ENCODE results near the gene LRP1-AS. TPM values are rescaled to one million over a fixed set of nuclear protein-coding genes. Genes with fewer than 3 reads are reported as not detected.

The LRP1-AS gene
- total RNA-seq, 1 donor from 2014 or later: not detected

DNA sequence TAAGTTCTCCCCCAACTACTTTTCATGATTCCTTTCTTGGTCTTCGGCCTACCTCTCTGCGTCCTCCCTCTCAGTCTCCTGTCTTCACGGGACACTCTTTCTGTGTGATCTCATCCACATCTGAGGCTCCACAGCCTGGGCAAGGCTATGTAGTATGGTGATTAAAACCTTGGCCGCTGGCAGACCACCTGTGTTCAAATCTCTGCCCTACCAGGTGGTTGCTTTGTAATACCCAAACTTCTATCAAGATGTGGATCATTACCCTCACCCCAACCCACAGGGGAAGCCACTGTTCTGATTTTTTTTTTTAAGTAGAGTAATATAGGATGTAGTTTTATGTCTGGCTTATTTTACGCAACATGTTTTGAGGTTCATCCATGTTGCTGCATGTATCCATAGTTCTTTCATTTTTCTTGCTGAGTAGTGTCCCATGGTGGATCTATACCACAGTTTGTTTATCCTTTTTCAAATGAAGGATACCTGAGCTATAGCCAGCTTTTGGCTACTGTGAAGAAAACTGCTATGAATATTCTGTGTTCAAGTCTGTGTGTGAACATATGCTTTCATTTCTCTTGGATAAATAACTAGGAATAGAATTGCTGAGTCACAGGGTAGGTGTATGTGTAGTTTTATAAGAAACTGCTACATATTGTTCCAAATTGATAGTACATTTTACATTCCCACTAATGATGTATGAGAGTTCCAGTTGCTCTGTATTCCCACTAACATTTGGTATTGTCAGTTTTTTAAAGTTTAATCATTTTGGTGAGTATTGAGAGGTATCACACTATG, 27.9 kb downstream of the LRP1-AS start:
- Histone ChIP-seq H3K36me3 (no peaks in the 10 kb centered on the region), H3K4me1 (no peaks in the 10 kb centered on the region), H3K9me3 (no peaks in the 10 kb centered on the region), H3K4me3 (no peak overlapping the region), H3K27me3 (no peaks in the 10 kb centered on the region), H3K27ac (no peak overlapping the region)
- TF ChIP-seq, protein P1, sequence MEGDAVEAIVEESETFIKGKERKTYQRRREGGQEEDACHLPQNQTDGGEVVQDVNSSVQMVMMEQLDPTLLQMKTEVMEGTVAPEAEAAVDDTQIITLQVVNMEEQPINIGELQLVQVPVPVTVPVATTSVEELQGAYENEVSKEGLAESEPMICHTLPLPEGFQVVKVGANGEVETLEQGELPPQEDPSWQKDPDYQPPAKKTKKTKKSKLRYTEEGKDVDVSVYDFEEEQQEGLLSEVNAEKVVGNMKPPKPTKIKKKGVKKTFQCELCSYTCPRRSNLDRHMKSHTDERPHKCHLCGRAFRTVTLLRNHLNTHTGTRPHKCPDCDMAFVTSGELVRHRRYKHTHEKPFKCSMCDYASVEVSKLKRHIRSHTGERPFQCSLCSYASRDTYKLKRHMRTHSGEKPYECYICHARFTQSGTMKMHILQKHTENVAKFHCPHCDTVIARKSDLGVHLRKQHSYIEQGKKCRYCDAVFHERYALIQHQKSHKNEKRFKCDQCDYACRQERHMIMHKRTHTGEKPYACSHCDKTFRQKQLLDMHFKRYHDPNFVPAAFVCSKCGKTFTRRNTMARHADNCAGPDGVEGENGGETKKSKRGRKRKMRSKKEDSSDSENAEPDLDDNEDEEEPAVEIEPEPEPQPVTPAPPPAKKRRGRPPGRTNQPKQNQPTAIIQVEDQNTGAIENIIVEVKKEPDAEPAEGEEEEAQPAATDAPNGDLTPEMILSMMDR (IDR thresholded peaks at IDR 0.05): no peak
- no peak for TF ChIP-seq POLR2A (IDR thresholded peaks at IDR 0.05)
- peak in 1 of 2 donors; percentile 60 for DNase-seq (ENCODE audit: extremely low spot score in 2 of 2)
- intact Hi-C loops (cut with DNase I): loop anchor here (2.0 kb wide), 1 partner anchor 53 kb away; no protein-coding TSS in a partner anchor

DNA sequence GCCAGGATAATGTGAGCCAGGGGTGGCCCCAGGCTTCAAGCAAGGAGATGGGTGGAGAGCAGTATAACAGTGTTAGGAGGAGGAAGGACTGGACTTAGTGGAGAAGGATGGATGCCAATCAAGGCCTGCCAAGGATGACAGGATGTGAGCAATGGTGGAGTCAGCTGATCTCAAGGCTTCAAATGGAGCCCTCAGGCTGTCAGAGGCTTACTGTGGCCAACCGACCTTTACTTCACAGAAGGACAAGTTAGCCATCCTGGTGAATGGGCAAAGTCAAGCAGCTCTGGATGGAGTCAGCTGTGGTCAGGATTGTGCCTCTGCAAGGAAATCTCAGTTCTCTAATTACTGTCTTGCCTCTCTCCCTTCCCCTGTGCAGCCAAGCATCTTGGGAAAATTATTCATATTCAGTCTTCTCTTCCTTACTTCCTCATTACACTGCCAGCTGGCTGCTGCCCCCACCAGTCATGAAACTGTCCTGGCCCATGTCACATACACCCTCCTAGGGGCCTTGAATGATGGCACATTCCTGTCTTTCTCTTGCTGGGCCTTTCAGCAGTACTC, 28.6 kb downstream of the LRP1-AS start:
- H3K27ac ChIP-seq: no peak overlapping the region
- H3K4me1 ChIP-seq: no peaks in the 10 kb centered on the region
- no peaks in the 10 kb centered on the region for H3K36me3 ChIP-seq
- H3K4me3 ChIP-seq: no peak overlapping the region
- intact Hi-C loops (cut with DNase I): loop anchor here (2.0 kb wide), 1 partner anchor 52 kb away; no protein-coding TSS in a partner anchor
- no peaks in the 10 kb centered on the region for H3K9me3 ChIP-seq
- H3K27me3 ChIP-seq: no peaks in the 10 kb centered on the region
- DNase-seq (ENCODE audit: extremely low spot score in 2 of 2): peak in 1 of 2 donors; percentile 65
- TF ChIP-seq POLR2AphosphoS5 (IDR thresholded peaks at IDR 0.05; ENCODE audit: insufficient read depth in 1 of 2, low read depth in 1 of 2) (no peak), POLR2A (IDR thresholded peaks at IDR 0.05) (no peak)
- TF ChIP-seq, protein P1 (IDR thresholded peaks at IDR 0.05): no peak

DNA sequence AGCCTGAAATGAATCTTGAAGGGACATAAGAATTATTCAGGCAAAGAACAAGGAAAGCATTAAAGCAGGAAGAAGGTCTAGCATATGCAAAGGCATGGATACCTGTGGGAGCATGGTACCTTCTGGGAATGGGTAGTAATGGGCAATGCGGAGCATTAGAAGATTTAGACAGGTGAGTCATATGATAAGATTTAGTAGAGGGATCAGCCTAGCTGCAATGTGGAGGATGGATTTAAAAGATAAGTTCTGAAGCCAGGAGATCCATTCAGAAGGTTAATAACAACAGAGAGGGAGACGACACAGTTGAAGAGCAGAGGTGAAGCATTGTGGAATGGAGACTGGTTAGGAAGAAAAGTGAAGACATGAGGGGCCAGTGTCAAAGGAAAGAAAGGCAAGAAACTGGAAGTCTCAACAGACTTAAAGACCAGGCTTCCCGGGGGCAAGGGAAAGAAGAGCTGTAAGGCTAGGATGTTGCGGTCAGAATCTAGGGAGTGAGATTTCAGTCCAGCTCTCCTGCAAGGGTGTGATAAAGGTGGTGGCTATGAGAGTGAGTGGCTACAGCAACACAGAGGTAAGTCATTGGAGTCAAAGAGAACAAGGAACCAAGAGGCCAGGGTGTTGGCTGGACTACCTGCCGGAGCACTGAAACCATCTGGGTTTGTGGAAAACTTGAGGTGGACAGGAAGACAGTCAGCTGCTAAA, 30.7 kb downstream of the LRP1-AS start:
- Histone ChIP-seq H3K36me3 (no peaks in the 10 kb centered on the region), H3K27ac (no peak overlapping the region), H3K9me3 (no peaks in the 10 kb centered on the region), H3K4me1 (peaks cover 9% of the 10 kb centered on the region), H3K4me3 (no peak overlapping the region), H3K27me3 (no peaks in the 10 kb centered on the region)
- intact Hi-C loops (cut with DNase I): no loop called here
- DNase-seq (ENCODE audit: extremely low spot score in 2 of 2): peak in 1 of 2 donors; percentile 80
- TF ChIP-seq POLR2A (IDR thresholded peaks at IDR 0.05) (no peak), POLR2AphosphoS5 (IDR thresholded peaks at IDR 0.05; ENCODE audit: insufficient read depth in 1 of 2, low read depth in 1 of 2) (no peak)
- TF ChIP-seq, protein P1 (IDR thresholded peaks at IDR 0.05): no peak

DNA sequence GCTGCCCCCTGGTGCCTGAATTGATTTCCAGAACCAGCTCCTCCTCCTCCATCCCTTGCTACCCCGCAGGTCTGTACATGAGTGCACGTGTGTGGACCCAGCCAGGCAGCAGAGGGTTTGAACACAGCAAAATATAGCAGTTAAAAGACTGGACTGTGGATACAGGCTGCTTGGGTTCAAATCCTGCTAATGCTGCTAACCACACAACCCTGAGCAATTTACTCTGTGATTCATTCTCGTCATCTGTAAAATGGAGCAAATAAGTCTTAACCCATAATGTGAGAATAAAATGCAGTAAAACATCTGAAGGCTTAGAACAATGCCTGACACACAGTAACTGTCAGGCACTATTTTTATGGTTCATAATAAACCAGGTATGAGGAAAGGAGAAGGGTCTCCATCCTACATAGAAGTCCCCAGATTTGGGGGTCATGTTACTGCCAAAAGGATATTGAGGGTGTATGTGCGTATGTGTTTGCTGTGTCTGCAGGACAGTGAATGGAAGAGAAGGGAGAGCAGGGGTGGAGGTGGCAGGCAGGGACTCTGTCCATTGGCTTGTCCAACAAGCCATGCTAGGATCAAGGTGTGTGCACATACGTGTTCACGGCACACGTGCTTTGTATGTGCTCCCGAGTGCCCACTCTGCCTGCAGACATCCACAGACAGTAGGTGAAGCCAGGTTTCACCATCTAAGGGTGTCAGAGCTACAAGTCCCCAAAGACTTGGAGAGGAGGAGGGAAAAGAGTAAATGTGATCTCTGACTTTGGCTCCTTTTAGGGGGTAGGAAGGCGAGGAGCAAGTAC, 34.7 kb downstream of the LRP1-AS start:
- H3K27me3 ChIP-seq: no peaks in the 10 kb centered on the region
- intact Hi-C loops (cut with DNase I): loop anchor here (2.0 kb wide), 1 partner anchor 44 kb away; no protein-coding TSS in a partner anchor
- TF ChIP-seq, protein P1 (IDR thresholded peaks at IDR 0.05): no peak
- TF ChIP-seq POLR2AphosphoS5 (IDR thresholded peaks at IDR 0.05; ENCODE audit: insufficient read depth in 1 of 2, low read depth in 1 of 2): no peak
- DNase-seq (ENCODE audit: extremely low spot score in 2 of 2): peak in 1 of 2 donors; percentile 87
- peaks cover 0 to 7% of the 10 kb centered on the region in 2 donors for H3K36me3 ChIP-seq
- H3K27ac ChIP-seq: peak overlapping the region; percentile 100
- H3K4me1 ChIP-seq: peaks cover 33% of the 10 kb centered on the region
- no peaks in the 10 kb centered on the region for H3K9me3 ChIP-seq
- peak overlapping the region; percentile 61 to 90 for H3K4me3 ChIP-seq

Data from vagina (tissue), 2 donors.